T-helper 22 cell (primary cell): Measurements from ENCODE around the gene YWHAB.
"Not testable (repeated sequence)": the region's sequence is repeated elsewhere in the genome, so short reads cannot be mapped to it uniquely, and the experiment has no call there.

Experiments used
- DNase-seq: peaks from one replicate; pipeline ENCODE4 v3.0.0-alpha.2; 2020; ENCODE audit warnings: low read depth

YWHAB gene

GRCh38 chr20:44885392-44886265 lies at the start of gene YWHAB:
TSS of gene YWHAB (plus strand) at chr20:44885705. CDS start at chr20:44901534, 15,829 bp downstream.
- peak; percentile 95 for DNase-seq

DNA sequence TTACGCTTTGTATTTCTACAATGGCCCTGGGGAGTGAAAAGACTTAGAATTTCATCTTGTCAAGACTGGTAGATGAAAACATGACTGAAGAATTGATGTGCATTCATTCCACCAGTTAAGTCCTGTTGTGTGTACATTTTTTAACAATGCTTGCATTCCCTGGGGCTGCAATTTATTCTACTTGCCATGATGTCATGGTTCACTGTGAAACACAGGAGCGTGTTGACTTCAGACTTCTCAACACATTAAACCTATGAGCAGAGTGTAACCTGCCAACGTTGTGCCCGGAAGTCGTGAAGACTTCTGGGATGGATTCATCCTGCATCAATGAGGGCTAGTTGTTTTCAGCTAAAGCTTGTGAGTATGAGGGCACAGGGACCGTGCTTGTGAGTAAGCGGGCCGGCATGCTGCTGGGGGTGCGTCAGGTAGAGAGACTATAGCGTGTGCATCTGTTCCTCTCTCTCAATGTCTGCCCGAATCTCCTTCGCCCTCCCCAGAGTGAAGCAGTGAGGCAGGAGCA lies 48.8 kb upstream of the YWHAB start:
- no peak for DNase-seq

DNA sequence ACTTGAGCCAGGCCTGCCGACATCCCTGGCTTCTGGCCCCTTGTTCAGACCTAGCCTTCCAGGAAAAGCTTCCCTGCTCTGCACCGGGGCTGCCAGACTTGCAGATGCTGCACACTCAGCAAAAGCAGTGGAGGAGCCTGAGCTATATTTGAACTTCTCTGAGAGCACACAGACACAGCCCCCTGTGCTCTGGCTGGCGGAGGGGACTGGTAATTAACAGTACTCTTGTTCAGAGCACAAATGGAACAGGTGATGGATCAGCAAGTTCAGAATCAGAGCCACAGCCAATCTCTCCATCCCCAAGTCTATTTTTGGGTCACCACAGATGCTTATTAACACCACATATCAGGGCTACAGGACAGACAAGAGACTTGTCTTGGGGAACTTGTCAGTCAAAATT lies 47.6 kb upstream of the YWHAB start:
- no peak for DNase-seq

GRCh38 chr20:44838521-44838920 lies 47.0 kb upstream of the YWHAB start:
- DNase-seq: no peak

DNA sequence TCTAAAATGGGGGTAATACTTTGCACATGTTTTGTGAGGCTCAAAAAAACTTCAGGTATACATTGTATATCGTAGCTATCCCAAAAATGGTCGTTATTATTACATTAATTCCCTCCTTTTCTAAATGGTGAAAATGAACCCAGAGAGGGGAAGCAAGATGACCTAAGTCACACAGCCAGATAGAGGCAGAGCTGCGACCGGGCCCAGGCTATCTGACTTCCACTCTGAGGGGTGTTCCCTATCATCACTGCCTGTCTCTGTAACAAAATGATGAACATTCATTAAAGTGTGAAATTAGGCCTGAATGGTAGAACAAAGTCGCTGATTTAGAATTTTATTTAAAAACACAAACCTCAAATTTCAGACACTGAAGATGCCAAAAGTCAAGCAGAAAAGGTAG lies 46.0 kb upstream of the YWHAB start:
- no peak for DNase-seq

DNA sequence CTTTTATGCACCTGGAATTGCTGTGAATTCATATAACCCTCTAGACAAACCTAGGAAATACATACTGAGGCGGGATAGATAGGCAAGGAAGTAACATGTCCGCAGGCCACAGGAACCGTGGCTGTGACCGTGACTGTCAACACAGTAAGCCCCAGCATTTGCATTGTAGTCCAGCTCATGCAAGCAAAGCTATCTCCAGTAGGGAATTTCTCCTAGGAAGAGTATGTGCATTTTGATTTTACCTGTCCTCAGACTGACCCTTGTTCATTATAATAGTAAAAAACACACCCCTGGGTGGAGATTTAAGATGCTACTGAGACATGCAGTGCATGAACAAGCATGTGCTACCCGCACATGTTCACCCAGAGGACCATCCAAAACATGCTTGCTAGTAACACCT lies 44.7 kb upstream of the YWHAB start:
- DNase-seq: no peak

GRCh38 chr20:44841955-44842354 lies 43.5 kb upstream of the YWHAB start:
- no peak for DNase-seq

DNA sequence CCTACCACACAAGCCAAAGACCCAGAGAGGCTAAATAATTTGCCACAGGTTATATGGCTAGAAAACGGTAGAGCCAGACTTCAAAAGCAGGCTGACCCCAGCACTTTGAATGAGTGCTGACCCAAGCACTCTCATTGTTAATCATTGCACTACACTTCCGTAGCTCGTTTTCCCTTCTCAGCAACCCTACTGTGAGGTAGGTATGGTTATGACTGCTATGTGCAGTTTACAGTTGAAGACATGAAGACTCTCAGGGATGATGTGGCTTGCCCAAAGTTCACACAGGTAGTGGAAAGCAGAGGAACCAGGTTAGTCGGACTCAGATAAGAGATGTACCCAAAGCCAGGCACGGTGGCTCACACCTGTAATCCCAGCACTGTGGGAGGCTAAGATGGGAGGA lies 41.6 kb upstream of the YWHAB start:
- DNase-seq: no peak

DNA sequence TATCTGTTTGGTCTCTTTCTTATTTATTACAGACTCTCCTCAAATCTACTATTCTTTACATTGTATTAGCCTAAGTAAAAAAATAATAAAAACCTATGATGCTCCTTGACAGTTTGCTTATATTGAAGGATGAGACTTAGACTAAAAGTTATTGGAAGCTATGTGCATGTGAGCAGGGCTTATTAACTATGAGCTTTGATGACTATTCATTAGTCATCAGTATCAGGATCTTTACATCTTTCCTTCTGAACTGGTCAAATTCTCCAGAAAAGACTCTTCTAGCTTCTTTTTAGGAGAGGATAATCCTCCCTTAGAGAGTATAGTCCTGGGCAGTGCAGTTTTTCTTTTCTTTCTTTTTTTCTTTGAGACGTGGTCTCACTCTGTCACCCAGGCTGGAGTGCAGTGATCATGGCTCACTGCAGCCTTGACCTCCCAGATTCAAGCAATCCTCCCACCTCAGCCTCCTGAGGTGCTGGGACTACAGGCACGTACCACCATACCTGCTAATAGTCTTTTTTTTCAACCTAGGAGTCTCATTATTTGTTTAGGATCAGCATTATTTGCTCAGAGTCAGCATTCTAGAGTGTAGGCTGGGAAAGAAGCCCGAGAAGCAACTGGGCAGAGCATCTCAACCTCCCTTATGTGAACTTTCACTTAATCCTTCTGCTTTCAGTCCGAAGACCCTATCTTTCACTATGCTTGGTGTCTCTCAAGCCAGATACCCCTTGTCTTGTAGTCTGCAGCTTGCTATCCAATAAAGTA lies 37.1 kb upstream of the YWHAB start:
- no peak for DNase-seq

- no peak for DNase-seq
Observed at GRCh38 chr20:44849703-44850102, 35.8 kb upstream of the YWHAB start.

DNA sequence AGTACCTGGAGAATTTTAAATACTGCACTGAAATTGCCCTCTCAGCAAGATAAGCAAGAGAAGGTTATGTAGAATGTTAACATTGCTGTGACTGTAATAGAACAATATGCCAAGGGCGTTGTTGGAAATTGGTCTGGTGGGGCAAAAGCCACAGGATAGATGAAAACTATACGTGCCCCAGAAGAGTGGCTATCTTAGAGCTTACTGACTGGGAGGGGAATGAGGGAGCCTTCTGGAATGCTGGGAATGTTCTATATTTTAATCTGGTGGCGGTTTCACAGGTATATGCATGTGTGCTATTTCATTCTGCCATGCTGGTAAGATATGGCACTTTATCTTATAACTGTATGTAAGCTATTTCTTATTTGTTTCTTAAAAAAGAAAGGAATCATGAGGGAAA lies 35.2 kb upstream of the YWHAB start:
- DNase-seq: no peak

GRCh38 chr20:44850837-44851236 lies 34.7 kb upstream of the YWHAB start:
- no peak for DNase-seq

GRCh38 chr20:44851545-44851944 lies 34.0 kb upstream of the YWHAB start:
- DNase-seq: no peak

DNA sequence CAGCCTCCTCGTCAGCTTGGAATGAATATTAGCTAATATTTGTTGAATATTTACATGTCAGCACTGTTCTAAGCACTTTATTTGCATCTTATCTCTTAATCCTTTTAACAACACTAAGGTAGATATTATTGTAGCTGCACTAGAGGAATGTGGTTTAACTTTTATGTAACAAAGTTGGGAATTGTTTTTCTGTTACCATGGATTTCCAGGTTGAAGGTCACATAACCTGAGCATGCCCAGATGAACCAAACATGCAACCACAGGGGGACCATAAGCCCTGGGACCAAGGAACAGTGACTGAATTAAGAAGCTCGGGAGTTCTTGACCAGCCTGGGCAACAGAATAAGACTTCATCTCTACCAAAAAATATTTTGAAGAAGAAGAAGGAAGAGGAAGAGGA lies 29.1 kb upstream of the YWHAB start:
- no peak for DNase-seq

DNA sequence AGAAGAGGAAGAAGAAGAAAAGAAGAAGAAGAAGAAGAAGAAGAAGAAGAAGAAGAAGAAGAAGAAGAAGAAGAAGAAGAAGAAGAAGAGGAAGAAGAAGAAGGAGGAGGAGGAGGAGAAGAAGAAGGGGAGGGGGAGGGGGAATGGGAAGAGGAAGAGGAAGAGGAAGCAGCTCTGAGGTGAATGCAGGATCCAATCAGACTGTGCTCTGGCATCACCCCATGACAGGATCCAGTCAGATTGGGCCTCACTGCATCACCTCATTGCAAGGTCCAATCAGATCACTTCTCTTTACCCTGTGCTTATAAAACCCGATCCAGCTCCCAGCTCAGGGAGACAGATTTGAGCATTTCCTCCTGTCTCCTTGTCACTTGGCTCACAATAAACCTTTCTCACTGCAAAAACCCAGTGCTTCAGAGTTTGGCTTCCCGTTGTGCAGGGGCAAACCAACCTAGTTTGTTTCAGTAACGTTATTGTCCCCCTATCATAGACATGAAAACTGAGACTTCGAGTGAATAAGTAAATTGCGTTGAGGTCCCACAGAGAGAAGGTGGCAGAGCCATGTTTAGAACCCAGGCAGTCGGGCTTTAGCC lies 28.6 kb upstream of the YWHAB start:
- no peak for DNase-seq

GRCh38 chr20:44858606-44859360 lies 26.7 kb upstream of the YWHAB start:
- no peak for DNase-seq

DNA sequence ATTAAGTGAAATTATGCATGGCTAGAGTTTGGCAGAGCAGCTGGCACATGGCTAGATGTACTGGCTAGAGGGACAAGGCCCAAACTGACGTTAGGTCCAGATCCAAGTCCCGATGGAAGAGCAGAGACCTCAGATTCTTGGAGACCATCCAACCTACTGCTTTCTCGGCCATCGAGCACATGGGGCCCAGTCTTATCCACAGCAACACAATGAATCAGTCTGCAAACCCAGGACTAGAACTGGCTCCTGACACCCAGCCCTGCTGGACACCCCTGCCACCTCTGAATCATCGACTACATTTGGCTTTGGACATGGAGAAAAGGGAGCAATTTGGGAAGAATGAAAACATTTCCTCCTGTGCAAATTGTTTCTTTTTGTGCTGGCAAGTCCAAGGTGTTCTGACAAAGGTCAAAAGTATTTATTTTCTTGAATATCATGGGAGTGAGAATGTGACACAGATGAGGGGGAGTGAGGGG lies 23.9 kb upstream of the YWHAB start:
- no peak for DNase-seq

- DNase-seq: no peak
Observed at GRCh38 chr20:44862286-44862685, 23.2 kb upstream of the YWHAB start.

- not testable (repeated sequence) for DNase-seq
Observed at GRCh38 chr20:44863365-44864084, 22.0 kb upstream of the YWHAB start.

- not testable (repeated sequence) for DNase-seq
Observed at GRCh38 chr20:44864493-44864892, 21.0 kb upstream of the YWHAB start.

DNA sequence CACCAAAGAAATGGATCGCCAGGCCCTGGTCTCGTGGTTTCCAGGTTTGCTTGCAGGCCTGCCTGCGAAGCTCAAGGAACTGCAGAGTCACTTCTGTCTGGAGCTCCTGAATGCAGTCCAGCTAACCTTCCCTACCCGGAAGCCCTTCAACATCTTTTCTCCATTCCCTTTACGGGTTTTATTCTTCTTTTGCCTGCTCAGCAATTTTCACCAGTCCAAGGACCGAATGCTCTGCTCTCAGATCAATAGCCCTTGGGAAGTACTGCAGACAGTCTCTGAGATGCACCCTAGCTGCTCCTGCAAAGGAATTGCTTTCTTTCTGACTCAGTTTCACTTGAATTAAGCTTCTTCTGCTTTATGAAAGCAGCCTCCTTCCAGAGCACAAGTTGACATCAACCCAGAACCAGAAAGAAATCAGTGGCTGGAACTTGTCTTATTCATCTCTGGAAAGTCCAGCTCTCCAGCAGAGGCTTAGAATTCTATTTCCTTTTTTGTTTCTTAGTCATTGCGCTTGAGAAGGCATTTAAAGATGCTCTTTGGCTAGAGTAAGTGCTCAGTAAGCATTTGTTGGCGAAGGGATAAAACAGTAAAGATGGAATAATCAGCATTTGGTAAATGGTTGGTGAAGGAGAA lies 18.7 kb upstream of the YWHAB start:
- DNase-seq: no peak
